ENCODE measurements around the gene EIF4G1.
"Not testable (repeated sequence)": the region's sequence is repeated elsewhere in the genome, so short reads cannot be mapped to it uniquely, and the experiment has no call there.

Gene EIF4G1, protein sequence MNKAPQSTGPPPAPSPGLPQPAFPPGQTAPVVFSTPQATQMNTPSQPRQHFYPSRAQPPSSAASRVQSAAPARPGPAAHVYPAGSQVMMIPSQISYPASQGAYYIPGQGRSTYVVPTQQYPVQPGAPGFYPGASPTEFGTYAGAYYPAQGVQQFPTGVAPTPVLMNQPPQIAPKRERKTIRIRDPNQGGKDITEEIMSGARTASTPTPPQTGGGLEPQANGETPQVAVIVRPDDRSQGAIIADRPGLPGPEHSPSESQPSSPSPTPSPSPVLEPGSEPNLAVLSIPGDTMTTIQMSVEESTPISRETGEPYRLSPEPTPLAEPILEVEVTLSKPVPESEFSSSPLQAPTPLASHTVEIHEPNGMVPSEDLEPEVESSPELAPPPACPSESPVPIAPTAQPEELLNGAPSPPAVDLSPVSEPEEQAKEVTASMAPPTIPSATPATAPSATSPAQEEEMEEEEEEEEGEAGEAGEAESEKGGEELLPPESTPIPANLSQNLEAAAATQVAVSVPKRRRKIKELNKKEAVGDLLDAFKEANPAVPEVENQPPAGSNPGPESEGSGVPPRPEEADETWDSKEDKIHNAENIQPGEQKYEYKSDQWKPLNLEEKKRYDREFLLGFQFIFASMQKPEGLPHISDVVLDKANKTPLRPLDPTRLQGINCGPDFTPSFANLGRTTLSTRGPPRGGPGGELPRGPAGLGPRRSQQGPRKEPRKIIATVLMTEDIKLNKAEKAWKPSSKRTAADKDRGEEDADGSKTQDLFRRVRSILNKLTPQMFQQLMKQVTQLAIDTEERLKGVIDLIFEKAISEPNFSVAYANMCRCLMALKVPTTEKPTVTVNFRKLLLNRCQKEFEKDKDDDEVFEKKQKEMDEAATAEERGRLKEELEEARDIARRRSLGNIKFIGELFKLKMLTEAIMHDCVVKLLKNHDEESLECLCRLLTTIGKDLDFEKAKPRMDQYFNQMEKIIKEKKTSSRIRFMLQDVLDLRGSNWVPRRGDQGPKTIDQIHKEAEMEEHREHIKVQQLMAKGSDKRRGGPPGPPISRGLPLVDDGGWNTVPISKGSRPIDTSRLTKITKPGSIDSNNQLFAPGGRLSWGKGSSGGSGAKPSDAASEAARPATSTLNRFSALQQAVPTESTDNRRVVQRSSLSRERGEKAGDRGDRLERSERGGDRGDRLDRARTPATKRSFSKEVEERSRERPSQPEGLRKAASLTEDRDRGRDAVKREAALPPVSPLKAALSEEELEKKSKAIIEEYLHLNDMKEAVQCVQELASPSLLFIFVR (N-terminal part only)

DNA sequence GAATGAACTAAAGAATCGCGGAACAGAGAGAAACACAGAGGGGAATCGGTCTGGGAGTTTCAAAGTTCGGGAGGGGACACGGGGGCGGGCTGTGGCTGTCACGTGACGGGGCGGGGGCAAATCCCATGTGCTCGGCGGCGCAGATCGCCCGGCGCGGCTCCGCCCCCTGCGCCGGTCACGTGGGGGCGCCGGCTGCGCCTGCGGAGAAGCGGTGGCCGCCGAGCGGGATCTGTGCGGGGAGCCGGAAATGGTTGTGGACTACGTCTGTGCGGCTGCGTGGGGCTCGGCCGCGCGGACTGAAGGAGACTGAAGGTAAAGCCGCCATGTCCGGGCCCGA lies at the start of gene EIF4G1:
Gene EIF4G1, plus strand, starts transcription at position 244 of the 337 bp plus-strand sequence. CDS start 1,191 bp downstream, outside the sequence.
- DNase-seq, result peak; percentile 94

DNA sequence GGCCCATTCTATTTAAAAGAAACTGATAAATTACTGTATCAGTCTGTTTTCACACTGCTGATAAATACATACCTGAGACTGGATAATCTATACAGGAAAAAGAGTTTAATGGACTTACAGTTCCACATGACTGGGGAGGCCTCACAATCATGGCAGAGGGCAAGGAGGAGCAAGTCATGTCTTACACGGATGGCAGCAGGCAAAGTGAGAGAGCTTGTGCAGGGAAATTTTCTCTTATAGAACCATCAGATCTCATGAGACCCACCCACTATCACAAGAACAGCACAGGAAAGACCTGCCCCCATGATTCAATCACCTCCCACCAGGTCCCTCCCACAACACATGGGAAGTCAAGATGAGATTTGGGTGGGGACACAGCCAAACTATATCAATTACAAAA lies 47.2 kb upstream of the EIF4G1 start:
- not testable (repeated sequence) for DNase-seq

DNA sequence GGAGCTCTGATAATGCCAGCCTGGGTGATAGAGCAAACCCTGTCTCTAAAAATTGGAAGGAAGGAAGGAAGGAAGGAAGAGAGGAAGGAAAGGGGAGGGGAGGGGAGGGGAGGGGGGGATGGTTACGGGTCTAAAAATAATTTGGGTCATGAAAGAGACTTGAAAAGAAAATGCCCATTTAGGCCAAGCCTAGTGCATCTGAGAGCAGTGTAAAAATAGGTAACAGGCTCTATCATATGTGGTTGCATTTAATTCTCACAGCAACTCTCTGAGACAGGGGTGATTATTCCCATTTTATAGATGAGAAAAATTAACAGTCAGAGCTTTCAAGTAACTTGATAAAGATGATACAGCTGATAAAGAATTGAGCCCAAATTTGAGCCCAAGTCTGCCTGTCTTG lies 42.1 kb upstream of the EIF4G1 start:
- DNase-seq, result no peak

DNA sequence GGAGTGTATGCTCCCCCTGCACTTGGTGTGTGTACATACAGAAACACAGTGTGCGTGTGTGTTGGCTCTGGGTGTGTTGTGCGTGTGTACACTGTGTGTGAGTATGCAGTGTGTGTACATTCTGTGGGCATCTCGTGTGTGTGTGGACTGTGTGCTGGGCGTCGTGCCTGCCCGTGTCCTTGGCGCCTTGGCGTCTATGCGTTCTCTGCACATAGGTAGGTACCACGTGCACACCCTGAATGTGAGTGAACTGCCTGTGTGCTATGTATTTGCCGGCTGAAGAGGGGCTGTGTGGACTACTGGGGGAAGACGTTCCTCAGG lies 39.1 kb upstream of the EIF4G1 start:
- DNase-seq, result no peak

DNA sequence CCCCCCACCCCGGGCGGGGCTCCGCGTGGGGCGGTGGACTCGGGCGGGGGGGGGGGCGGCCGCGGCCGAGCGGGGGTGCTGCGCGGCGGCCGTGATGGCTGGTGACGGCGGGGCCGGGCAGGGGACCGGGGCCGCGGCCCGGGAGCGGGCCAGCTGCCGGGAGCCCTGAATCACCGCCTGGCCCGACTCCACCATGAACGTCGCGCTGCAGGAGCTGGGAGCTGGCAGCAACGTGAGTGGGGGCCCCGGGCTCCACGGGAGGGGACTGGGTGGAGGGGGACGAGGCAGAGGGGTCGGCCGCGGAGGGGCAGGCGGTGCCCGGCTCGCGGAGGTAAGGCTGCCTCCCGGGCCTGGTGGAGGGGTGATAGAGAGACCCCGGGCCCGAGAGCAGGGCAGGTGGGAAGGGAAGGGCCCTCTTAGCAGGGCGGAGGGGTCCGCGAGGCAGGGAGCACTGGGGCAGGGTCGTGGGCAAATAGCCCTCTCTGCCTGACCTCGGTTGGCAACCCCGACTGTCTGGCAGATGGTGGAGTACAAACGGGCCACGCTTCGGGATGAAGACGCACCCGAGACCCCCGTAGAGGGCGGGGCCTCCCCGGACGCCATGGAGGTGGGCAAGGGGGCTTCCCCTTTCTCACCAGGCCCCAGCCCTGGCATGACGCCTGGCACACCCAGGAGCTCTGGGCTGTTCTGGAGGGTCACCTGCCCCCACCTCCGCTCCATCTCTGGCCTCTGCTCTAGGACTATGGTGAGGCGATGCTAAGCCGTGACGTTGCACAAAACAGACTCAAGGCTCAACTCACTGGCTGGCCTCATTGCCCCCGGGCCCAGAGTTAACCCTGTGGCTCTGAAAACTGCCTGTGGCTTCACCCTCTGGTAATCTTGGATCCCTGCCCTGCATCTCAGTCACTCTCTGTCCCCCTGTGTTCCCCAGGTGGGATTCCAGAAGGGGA lies 38.2 kb upstream of the EIF4G1 start, which contains the start of gene ECE2:
Gene ECE2, plus strand, starts transcription at position 62 of the 950 bp plus-strand sequence. Its CDS starts 132 bp downstream, at position 194.
- DNase-seq, result no peak

DNA sequence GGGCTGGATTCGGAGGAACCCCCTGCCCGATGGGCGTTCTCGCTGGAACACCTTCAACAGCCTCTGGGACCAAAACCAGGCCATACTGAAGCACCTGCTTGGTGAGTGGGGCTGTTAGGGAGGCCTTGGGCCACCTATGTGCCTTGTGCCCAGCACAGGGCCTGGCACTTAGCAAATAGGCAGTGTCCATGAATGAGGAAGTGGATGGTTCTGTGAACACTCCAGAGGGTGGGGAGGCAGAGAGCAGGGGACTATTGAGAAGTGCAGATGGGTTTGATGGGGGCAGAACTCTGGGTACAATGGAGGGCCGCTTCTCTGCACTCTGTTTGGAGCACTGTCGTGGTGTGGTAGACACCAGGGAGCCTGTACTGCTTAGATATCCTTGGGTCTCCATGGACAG lies 37.0 kb upstream of the EIF4G1 start:
- no peak for DNase-seq

DNA sequence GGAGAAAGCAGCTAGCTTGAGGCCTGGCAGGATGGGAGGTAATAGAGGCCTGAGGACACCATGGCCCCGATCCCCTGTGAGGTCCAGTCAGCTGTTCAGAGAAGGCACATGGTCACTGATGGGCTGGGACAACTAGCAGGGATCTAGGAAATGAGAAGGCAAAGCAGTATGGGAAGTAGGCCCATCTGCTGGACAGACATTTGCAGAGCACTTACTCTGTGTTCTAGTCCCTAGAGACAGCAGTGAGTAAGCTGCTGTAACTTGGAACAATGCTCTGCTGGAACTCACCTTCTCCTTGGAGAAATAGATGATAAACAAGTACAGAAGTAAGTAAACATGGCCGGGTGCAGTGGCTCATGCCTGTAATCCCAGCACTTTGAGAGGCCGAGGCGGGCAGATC lies 31.5 kb upstream of the EIF4G1 start:
- no peak for DNase-seq

DNA sequence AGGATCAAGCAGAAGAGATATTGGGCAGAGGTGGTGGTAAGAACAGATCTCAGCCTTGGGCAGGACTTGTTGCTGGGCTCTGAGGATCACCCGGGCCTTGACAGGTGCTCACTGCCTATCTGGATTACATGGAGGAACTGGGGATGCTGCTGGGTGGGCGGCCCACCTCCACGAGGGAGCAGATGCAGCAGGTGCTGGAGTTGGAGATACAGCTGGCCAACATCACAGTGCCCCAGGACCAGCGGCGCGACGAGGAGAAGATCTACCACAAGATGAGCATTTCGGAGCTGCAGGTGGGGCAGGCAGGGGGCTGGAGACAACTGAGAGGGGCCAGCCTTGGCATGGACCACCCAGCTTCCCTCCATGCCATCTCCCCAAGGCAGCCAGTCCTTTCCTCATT lies 30.7 kb upstream of the EIF4G1 start:
- no peak for DNase-seq

DNA sequence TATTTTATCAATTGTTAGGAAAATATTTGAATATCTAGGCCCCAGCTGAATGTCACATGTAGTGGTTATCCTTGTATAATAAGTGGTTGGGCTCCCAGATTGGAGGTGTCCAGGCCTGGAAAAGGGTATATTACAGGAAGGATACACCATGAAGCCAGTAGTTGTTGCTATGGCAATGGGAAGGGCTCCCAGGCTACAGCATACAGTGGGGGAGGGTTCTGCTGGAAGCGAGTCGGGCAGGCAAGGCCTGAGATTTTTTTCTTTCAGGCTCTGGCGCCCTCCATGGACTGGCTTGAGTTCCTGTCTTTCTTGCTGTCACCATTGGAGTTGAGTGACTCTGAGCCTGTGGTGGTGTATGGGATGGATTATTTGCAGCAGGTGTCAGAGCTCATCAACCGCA lies 29.7 kb upstream of the EIF4G1 start:
- peak; percentile 10 for DNase-seq

DNA sequence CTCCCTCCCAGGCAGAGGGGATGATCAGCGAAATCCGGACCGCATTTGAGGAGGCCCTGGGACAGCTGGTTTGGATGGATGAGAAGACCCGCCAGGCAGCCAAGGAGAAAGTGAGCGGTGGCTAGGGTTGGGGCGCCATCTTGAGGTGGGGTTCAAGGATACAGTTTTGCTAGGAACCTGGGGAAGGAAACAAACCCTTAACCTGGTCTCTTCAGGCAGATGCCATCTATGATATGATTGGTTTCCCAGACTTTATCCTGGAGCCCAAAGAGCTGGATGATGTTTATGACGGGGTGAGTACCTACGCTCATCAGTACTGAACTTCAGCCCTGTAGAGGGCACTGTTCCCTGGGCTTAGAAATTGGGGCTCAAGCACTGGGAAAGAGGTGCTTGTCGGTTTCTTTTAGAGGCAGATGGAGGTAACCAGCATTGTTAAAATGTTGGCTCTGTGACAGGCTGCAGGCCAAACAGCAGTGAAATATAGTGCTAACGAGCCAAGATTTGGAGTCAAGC lies 24.9 kb upstream of the EIF4G1 start:
- DNase-seq, result peak; percentile 60

DNA sequence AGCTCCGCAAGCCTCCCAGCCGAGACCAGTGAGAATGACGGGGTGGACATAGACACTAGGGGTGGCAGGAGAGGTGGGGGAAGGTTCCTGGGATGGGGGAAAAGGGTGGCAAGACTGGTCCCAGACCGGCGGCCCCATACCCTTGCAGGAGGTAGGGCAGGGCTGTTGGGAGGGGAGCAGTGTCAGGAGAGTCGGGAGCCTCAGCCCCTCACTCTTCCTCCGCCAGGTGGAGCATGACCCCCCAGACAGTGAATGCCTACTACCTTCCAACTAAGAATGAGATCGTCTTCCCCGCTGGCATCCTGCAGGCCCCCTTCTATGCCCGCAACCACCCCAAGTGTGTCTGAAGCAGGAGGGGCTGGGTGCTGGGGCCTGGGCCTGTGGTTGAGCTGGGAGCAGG lies 24.1 kb upstream of the EIF4G1 start:
- DNase-seq, result no peak

DNA sequence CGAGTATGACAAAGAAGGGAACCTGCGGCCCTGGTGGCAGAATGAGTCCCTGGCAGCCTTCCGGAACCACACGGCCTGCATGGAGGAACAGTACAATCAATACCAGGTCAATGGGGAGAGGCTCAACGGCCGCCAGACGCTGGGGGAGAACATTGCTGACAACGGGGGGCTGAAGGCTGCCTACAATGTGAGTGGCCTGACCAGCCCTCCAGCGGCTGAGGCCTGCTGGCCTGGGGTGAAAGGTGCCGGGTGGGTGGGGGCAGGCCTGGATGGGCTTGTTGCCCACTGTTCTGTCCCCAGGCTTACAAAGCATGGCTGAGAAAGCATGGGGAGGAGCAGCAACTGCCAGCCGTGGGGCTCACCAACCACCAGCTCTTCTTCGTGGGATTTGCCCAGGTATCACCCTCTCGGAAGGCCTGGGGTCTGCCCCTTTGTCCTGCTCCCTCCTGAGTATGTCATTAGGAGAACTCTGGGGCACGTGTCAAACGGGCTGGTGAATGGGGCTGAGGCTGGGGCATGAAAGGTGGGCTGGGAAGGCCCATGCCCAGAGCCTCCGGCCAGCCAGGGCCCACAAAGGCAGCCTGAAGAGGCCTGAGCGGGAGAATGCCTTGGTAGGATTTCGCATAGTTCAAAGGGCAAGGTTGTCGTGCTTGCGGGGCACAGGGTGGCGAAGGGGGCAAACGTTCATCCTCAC lies 23.2 kb upstream of the EIF4G1 start:
- DNase-seq, result no peak

DNA sequence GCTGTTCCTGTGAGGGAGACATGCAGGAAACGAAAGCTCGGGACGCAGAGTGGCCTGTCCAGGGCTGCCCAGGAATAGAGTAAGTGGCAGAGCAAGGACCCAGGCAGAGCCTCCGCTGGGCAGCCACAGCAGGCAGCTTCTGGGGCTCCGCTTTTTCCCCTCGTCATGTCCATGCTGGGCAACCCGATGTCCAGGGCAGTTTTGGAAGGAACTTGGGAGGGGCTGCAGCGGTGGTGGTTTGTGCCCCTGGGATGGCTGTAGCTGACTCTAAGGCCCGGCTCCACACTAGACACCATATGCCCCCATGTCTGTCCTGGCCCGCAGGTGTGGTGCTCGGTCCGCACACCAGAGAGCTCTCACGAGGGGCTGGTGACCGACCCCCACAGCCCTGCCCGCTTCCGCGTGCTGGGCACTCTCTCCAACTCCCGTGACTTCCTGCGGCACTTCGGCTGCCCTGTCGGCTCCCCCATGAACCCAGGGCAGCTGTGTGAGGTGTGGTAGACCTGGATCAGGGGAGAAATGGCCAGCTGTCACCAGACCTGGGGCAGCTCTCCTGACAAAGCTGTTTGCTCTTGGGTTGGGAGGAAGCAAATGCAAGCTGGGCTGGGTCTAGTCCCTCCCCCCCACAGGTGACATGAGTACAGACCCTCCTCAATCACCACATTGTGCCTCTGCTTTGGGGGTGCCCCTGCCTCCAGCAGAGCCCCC lies 22.5 kb upstream of the EIF4G1 start:
- no peak for DNase-seq

DNA sequence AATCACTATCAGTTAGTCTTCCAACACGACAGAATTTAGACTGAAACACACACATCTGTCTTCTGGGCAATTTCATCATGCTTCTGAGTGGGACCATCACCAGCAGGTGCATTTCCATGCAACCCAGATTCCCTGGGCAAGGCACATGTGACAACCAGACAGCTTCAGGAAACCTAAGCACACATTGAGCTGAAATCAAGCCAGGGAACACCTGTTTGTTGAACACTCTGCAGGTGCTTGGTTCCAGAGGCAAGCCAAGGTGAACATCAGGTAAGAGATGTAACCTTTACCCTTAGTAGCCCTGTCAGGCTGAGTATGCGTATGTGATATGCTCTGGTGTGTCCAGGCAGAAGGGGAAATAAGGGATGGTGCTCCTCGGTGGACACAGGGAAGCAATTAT lies 18.6 kb upstream of the EIF4G1 start:
- no peak for DNase-seq

DNA sequence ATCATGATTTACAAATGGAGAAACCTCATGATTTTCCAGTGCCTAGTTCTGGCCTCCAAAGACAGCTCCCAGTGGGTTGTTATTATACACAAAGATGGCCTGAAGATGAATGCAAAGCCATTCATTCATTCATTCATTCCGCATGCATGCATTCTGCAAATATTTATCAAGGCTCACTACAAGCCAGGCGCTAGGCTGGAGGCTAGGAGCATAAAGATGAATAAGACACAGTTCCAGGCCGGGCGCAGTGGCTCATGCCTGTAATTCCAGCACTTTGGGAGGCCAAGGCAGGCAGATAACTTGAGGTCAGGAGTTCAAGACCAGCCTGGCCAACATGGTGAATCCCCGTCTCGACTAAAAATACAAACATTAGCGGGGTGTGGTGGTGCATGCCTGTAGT lies 17.8 kb upstream of the EIF4G1 start:
- no peak for DNase-seq

DNA sequence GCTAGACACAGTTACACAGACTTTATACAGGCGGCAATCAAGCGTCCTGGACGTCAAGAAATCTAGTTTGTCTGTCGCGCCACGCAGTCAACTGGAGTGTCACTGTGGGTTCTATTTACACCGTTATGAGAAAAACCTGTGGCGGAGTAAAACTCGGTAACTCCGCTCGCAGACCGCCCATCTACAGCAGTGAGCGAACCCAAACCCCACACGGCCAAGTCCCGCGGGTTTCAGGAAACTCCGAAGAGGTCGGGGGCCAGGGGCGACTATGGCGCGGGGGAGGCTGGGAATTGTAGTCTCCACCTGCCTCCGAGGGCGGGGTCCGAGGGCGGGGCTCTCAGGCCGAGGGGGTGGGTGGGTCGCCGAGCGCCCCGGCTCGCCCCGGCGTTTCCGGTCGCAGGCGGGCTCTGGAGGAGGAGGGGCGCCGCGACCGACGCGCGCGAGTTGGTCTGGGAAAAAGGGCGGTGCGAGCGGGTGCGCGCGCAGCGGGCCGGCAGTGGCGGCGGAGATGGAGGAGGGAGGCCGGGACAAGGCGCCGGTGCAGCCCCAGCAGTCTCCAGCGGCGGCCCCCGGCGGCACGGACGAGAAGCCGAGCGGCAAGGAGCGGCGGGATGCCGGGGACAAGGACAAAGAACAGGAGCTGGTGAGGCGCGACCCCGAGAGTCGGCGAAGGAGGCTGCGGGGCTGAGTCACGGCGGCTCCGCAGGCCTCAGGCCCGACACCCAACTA lies 15.5 kb upstream of the EIF4G1 start, which contains the start of gene PSMD2:
Gene PSMD2, plus strand, starts transcription at position 483 of the 729 bp plus-strand sequence. Its CDS starts 26 bp downstream, at position 509.
- DNase-seq, result peak; percentile 98

DNA sequence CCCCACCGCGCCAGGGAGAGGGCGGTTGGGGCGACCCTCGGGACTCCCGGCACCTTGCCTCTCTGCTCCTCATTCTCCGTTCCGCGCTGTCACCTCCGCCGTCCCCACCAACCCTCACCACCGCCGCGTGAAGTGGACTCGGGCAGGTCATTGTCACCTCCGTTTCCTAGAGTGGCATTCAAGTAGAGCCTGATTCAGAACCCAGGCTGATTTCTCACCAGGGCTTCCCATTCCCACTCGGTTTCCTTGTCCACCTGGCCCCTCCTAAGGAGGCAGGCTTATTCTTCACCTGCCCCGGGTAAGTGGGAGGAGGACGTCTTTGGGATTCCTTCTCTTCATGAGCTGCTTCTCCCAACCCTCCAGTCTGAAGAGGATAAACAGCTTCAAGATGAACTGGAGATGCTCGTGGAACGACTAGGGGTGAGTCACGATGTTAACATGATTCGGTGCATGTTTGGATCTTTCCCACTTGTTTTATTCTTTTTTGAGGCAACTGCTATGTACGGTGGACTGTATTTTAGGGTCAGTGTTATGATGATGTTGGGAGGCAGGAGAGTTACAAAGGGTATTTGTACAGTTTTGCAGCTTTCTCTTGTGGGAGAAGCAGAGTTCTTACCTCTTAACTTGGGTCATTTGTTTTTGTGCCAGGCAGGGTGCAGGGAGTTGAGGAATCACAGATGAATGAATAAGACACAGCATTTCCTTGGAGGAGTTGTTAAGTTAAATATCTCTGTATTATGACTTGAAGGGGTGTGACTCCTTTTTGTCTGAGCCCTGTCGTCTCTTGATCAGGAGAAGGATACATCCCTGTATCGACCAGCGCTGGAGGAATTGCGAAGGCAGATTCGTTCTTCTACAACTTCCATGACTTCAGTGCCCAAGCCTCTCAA lies 14.7 kb upstream of the EIF4G1 start:
- DNase-seq, result no peak

DNA sequence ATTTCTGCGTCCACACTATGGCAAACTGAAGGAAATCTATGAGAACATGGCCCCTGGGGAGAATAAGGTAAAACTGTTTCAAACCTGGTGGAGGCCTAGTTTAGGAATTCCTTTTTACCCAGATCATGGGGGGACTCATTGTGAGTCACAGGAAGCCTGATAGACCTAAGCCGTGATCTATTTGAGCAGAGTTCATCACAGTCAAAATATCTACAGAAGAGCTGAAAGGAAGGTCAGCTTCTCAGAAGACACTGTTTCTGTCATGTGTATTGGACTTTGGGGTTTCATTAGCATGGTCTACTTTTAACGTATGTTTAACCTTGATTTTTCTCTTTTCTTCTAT lies 14.1 kb upstream of the EIF4G1 start:
- DNase-seq, result no peak

DNA sequence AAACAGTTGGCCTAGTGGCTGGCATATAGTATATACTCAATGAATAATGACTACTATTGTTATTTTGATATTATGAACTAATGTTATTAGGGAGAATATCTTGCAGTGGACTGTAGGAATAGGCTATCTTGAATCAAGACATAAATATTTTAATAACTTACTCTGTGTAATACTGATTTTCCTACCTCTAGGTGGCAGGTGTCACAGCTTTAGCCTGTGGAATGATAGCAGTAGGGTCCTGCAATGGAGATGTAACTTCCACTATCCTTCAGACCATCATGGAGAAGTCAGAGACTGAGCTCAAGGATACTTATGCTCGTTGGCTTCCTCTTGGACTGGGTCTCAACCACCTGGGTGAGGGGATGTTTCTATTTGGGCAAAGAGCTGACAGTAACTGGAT lies 8.8 kb upstream of the EIF4G1 start:
- DNase-seq, result peak; percentile 20
